ENCODE data around the gene TCF4. TPM values are rescaled to one million over a fixed set of nuclear protein-coding genes. Genes with fewer than 3 reads are reported as not detected.

TCF4 gene
- total and polyA plus RNA-seq, 7 donors = 3.5 to 149 (median 106) TPM

- DNase-seq = no peak
- H3K27ac ChIP-seq = no peak overlapping the region
- TF ChIP-seq EP300 (IDR thresholded peaks at IDR 0.05) (no peak), POLR2AphosphoS5 (IDR thresholded peaks at IDR 0.05) (no peak), POLR2A (IDR thresholded peaks at IDR 0.05) (no peak), CTCF (IDR thresholded peaks at IDR 0.05) (no peak)
- no peaks in the 10 kb centered on the region for H3K27me3 ChIP-seq
- intact Hi-C loops (cut with DNase I) = no loop called here
- WGBS, 2 donors = 67 to 70% methylated on average over 1 of the region's 1 CpG
- H3K4me1 ChIP-seq = peaks cover 0 to 61% (median 25%) of the 10 kb centered on the region in 4 donors
- H3K4me3 ChIP-seq = no peak overlapping the region
- H3K9me3 ChIP-seq = no peaks in the 10 kb centered on the region
- no peaks in the 10 kb centered on the region for H3K36me3 ChIP-seq
These were observed 274.0 kb downstream of the TCF4 start for GRCh38 chr18:55314031-55314430.

GRCh38 chr18:55310863-55311262 lies 277.1 kb downstream of the TCF4 start:
- no peaks in the 10 kb centered on the region for H3K36me3 ChIP-seq
- intact Hi-C loops (cut with DNase I) = no loop called here
- H3K27ac ChIP-seq = no peak overlapping the region
- H3K4me3 ChIP-seq = no peak overlapping the region
- peaks cover 0 to 42% (median 21%) of the 10 kb centered on the region in 4 donors for H3K4me1 ChIP-seq
- no peaks in the 10 kb centered on the region for H3K27me3 ChIP-seq
- no peaks in the 10 kb centered on the region for H3K9me3 ChIP-seq
- DNase-seq = no peak
- TF ChIP-seq EP300 (IDR thresholded peaks at IDR 0.05) = no peak
- no peak for TF ChIP-seq POLR2AphosphoS5 (IDR thresholded peaks at IDR 0.05)
- TF ChIP-seq POLR2A (IDR thresholded peaks at IDR 0.05) = no peak
- no peak for TF ChIP-seq CTCF (IDR thresholded peaks at IDR 0.05)
- WGBS, 2 donors = 57 to 73% methylated on average over 2 of the region's 2 CpGs

- intact Hi-C loops (cut with DNase I) = no loop called here
- no peaks in the 10 kb centered on the region for H3K9me3 ChIP-seq
- DNase-seq = no peak
- H3K4me3 ChIP-seq = no peak overlapping the region
- TF ChIP-seq POLR2A (IDR thresholded peaks at IDR 0.05) = no peak
- no peak for TF ChIP-seq POLR2AphosphoS5 (IDR thresholded peaks at IDR 0.05)
- TF ChIP-seq EP300 (IDR thresholded peaks at IDR 0.05) = no peak
- TF ChIP-seq CTCF (IDR thresholded peaks at IDR 0.05) = no peak
- H3K27ac ChIP-seq = no peak overlapping the region
- 78 to 84% methylated on average over 4 of the region's 4 CpGs for WGBS, 2 donors
- no peaks in the 10 kb centered on the region for H3K27me3 ChIP-seq
- no peaks in the 10 kb centered on the region for H3K36me3 ChIP-seq
- peaks cover 0 to 35% (median 22%) of the 10 kb centered on the region in 4 donors for H3K4me1 ChIP-seq
These were observed 277.8 kb downstream of the TCF4 start for GRCh38 chr18:55310044-55310676.

- TF ChIP-seq CTCF (IDR thresholded peaks at IDR 0.05) (no peak), POLR2A (IDR thresholded peaks at IDR 0.05) (no peak), POLR2AphosphoS5 (IDR thresholded peaks at IDR 0.05) (no peak), EP300 (IDR thresholded peaks at IDR 0.05) (no peak)
- H3K4me3 ChIP-seq = no peak overlapping the region
- no peaks in the 10 kb centered on the region for H3K9me3 ChIP-seq
- no peaks in the 10 kb centered on the region for H3K36me3 ChIP-seq
- H3K27ac ChIP-seq = no peak overlapping the region
- DNase-seq = no peak
- intact Hi-C loops (cut with DNase I) = no loop called here
- peaks cover 0 to 33% (median 22%) of the 10 kb centered on the region in 4 donors for H3K4me1 ChIP-seq
- 91 to 96% methylated on average over 4 of the region's 4 CpGs for WGBS, 2 donors
- no peaks in the 10 kb centered on the region for H3K27me3 ChIP-seq
These were observed 278.7 kb downstream of the TCF4 start for GRCh38 chr18:55309249-55309648.

- Histone ChIP-seq H3K9me3 (no peaks in the 10 kb centered on the region), H3K4me3 (no peak overlapping the region), H3K36me3 (no peaks in the 10 kb centered on the region), H3K4me1 (peaks cover 0 to 28% (median 21%) of the 10 kb centered on the region in 4 donors), H3K27me3 (no peaks in the 10 kb centered on the region), H3K27ac (no peak overlapping the region)
- no peak for DNase-seq
- 67 to 78% methylated on average over 3 of the region's 3 CpGs for WGBS, 2 donors
- TF ChIP-seq POLR2A (IDR thresholded peaks at IDR 0.05) (no peak), EP300 (IDR thresholded peaks at IDR 0.05) (no peak), CTCF (IDR thresholded peaks at IDR 0.05) (no peak), POLR2AphosphoS5 (IDR thresholded peaks at IDR 0.05) (no peak)
- intact Hi-C loops (cut with DNase I) = no loop called here
These were observed 280.5 kb downstream of the TCF4 start for GRCh38 chr18:55307505-55307904.

Data from sigmoid colon (tissue), 7 donors.